Fibroblast of skin of right biceps (primary cell): ENCODE data around the gene SYT9.
"Not testable (repeated sequence)": the region's sequence is repeated elsewhere in the genome, so short reads cannot be mapped to it uniquely, and the experiment has no call there.

Source experiments
- DNase-seq: peaks from one replicate; pipeline ENCODE4 v3.0.0-alpha.2; 2013

Gene SYT9

GRCh38 chr11:7278314-7278917 lies 26.7 kb downstream of the SYT9 start:
- DNase-seq = peak; percentile 21

- DNase-seq = no peak
Measured at GRCh38 chr11:7279676-7280075, 28.0 kb downstream of the SYT9 start.

- DNase-seq = peak; percentile 3
Measured at GRCh38 chr11:7281079-7281478, 29.4 kb downstream of the SYT9 start.

GRCh38 chr11:7281809-7282208 lies 30.1 kb downstream of the SYT9 start:
- no peak for DNase-seq

GRCh38 chr11:7286178-7286577 lies 34.5 kb downstream of the SYT9 start:
- DNase-seq = no peak

GRCh38 chr11:7291100-7291829 lies 39.6 kb downstream of the SYT9 start:
- DNase-seq = no peak

GRCh38 chr11:7292922-7293321 lies 41.2 kb downstream of the SYT9 start:
- DNase-seq = no peak

GRCh38 chr11:7299393-7299792 lies 47.7 kb downstream of the SYT9 start:
- DNase-seq = no peak

GRCh38 chr11:7300281-7300680 lies 48.6 kb downstream of the SYT9 start:
- DNase-seq = no peak

- DNase-seq = no peak
Measured at GRCh38 chr11:7303146-7303545, 51.4 kb downstream of the SYT9 start.

GRCh38 chr11:7306900-7307299 lies 55.2 kb downstream of the SYT9 start:
- no peak for DNase-seq

- no peak for DNase-seq
Measured at GRCh38 chr11:7307836-7308235, 56.1 kb downstream of the SYT9 start.

- DNase-seq = no peak
Measured at GRCh38 chr11:7311903-7312302, 60.2 kb downstream of the SYT9 start.

- DNase-seq = no peak
Measured at GRCh38 chr11:7314811-7315604, 63.3 kb downstream of the SYT9 start.

GRCh38 chr11:7319501-7319900 lies 67.8 kb downstream of the SYT9 start:
- no peak for DNase-seq

GRCh38 chr11:7320306-7320705 lies 68.6 kb downstream of the SYT9 start:
- no peak for DNase-seq

GRCh38 chr11:7321473-7322450 lies 70.1 kb downstream of the SYT9 start:
- DNase-seq = no peak

GRCh38 chr11:7332451-7332850 lies 80.7 kb downstream of the SYT9 start:
- no peak for DNase-seq

- no peak for DNase-seq
Measured at GRCh38 chr11:7332962-7333361, 81.3 kb downstream of the SYT9 start.

- not testable (repeated sequence) for DNase-seq
Measured at GRCh38 chr11:7335442-7335841, 83.7 kb downstream of the SYT9 start.

GRCh38 chr11:7341551-7341950 lies 89.8 kb downstream of the SYT9 start:
- DNase-seq = no peak

GRCh38 chr11:7347611-7348431 lies 96.1 kb downstream of the SYT9 start:
- DNase-seq = no peak
